Stimulated activated CD8-positive, alpha-beta memory T cell treated with anti-CD3 and anti-CD28 coated beads, Interleukin-4, amount 100 ng/mL, for 48 hours (primary cell): ENCODE results near the gene ATAD5.
"Not testable (repeated sequence)": the region's sequence is repeated elsewhere in the genome, so short reads cannot be mapped to it uniquely, and the experiment has no call there.

Experiments
- DNase-seq: peaks from one replicate; pipeline ENCODE4 v3.0.0-alpha.2; 2020

Gene ATAD5, protein sequence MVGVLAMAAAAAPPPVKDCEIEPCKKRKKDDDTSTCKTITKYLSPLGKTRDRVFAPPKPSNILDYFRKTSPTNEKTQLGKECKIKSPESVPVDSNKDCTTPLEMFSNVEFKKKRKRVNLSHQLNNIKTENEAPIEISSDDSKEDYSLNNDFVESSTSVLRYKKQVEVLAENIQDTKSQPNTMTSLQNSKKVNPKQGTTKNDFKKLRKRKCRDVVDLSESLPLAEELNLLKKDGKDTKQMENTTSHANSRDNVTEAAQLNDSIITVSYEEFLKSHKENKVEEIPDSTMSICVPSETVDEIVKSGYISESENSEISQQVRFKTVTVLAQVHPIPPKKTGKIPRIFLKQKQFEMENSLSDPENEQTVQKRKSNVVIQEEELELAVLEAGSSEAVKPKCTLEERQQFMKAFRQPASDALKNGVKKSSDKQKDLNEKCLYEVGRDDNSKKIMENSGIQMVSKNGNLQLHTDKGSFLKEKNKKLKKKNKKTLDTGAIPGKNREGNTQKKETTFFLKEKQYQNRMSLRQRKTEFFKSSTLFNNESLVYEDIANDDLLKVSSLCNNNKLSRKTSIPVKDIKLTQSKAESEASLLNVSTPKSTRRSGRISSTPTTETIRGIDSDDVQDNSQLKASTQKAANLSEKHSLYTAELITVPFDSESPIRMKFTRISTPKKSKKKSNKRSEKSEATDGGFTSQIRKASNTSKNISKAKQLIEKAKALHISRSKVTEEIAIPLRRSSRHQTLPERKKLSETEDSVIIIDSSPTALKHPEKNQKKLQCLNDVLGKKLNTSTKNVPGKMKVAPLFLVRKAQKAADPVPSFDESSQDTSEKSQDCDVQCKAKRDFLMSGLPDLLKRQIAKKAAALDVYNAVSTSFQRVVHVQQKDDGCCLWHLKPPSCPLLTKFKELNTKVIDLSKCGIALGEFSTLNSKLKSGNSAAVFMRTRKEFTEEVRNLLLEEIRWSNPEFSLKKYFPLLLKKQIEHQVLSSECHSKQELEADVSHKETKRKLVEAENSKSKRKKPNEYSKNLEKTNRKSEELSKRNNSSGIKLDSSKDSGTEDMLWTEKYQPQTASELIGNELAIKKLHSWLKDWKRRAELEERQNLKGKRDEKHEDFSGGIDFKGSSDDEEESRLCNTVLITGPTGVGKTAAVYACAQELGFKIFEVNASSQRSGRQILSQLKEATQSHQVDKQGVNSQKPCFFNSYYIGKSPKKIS (N-terminal part only)

DNA sequence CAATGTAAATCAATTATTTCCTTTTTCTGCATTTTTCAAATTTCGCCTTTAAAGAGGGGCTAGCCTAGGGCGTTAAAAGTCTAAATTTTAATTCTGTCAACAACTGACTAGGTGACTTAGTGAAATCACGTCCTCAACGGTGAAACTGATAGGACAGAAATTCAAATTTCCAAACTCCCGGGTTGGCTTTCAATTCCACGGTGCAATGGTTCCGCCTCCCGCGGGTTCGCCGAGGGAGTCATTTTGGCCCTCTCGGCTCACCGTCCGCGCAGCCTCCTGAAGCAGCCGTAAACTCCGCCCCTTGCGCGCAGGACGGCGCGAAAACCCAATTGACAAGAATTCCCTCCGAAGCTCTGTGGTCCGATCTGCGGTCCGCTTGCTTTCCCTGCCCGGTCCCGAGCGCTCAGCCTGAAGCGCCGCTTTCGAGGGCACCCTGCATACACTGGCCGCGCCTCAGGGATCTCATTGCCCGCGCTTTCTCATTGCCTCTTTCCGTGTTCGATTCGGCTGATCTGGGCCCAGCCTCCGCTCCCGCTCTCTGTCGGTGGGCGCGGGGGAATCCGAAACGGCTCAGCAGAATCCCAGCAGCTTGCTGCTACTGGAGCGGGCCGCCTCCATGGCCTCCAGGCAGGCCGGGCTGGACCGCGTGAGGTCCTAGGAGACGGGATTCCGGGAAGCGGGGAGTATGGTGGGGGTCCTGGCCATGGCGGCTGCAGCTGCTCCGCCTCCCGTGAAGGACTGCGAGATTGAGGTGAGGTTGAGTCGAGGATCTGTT lies at the start of gene ATAD5:
Gene ATAD5 (plus strand): TSS at position 304 of the 775 bp plus-strand sequence. CDS start 382 bp downstream, at position 686.
- peak; percentile 93 for DNase-seq

DNA sequence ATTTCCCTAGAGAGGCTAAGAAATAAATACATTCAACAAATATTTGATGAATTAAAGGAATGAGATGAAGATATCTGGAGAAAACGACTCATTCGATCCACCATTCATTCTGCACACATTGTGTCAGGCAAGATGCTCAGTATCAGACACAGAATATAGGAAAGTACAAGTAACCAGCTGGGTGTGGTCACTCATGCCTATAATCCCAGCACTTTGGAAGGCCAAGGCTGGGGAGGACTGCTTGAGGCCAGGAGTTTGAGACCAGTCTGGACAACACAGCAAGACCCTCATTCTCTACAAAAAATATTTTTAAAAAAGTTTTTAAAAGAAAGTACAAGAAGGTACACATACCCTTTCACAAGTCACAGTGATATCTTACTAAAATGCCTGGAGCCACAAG lies 49.6 kb upstream of the ATAD5 start:
- no peak for DNase-seq

DNA sequence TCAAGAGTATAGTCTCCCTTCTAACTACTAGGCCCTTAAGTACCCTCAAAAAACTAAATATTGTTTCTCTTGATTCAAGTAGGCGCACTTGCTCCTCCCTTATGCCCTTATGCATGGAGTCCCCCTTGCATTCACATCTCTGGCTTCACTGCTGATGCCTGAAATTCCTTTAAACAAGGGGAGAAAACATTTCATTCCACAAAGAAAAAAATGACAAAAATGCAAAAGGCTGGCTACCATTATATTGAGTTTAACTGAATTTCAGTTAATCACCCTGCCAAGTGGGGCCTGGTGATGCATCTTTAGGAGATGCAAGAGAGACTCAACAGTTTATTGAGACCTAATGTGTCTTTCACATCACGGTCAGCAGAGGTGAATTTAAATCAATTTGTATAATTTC lies 42.8 kb upstream of the ATAD5 start:
- no peak for DNase-seq

DNA sequence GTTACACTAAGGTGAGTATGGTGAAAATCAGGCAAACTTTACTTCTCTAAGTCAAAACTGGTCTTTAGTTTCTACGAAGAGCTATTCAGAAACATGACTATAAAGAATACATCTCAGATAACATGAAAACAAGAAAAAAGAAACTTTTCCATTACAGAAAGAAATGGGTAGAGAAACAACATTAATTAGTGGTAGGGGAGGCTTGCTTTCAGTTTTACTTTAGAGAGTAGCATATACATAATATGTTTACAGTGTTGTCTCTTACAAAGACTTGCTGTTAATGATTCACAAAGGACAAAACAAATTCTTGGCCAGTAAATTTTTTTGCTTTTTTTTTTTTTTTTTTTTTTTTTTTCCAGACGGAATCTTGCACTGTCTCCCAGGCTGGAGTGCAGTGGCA lies 41.5 kb upstream of the ATAD5 start:
- DNase-seq = no peak

DNA sequence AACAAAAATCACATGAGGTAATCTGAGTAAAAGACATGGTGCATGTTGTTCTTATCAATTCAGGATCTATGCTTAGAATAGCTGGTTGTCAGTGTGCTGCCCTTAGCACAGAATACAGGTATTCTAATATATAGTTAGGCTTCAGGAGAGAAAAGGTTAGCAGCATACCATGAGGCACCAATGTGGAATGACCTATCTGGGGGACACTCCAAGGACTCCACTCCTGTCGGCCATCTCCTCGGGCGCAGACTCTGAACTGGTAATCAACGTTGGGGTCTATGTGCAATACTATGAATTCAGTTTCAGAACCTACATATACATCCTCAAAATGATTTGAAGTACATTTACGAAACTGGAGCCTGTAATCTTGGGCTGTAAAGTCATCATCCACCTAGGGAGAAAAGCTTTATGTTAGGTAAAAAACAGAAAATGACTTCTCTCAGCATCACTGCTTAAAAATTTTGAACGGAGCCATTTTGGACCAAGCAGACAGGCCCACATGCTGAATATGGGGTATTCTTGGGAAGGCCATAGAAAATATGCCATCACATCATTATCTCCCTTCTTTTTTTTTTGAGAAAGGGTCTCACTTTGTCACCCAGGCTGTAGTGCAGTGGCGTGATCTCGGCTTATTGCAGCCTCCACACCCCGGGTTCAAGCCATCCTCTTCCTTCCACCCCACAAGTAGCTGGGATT lies 38.3 kb upstream of the ATAD5 start:
- no peak for DNase-seq

DNA sequence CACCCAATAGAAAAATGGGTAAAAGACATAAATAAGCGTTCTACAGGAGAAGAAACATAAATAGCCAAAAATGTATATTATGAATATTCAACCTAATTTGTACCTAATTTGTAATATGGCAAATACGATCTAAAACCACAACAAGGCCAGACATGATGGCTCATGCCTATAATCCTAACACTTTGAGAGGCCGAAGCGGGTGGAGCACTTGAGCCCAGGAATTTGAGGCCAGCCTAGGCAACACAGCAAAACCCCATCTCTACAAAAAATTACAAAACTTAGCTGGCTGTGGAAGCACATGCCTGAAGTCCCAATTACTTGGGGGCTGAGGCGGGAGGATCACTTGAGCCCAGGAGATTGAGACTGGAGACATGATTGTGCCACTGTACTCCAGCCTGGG lies 37.4 kb upstream of the ATAD5 start:
- DNase-seq = no peak

DNA sequence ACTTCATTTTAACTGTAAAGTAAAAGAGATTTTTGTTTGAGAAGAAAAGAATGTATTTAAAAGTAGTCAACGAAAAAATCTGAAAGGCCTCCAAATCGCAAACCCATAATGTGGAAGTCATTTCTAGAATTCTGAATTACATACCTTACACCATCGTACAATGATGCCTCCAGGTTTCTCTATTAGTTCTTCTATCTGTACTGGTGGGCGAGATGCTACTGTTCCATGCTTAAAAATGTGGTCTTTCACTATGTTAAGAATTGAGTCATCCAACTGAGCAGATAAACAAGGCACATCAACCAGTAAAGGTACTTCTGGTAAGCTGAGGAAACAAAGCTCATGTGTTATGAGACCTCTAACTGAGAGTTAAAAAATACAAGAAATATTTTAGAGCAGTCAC lies 35.8 kb upstream of the ATAD5 start:
- DNase-seq = no peak

DNA sequence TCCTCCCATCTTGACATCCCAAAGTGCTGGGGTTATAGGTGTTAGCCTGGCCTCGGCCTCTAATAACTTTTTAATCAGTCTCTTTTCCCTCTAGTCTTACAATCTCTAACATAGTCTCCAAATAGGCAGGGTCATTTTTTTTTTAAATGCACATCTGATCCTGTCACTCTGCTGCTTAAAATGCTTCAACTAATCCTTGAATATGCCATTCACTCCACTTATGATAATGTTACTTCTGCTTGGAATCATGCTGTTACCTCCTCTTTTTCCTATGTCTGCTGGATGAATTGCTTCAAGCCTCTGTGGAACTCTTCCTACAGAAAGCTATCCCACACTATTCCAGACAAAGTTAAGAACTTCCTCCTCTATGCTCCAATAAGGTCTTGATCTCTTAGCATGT lies 30.1 kb upstream of the ATAD5 start:
- DNase-seq = no peak

DNA sequence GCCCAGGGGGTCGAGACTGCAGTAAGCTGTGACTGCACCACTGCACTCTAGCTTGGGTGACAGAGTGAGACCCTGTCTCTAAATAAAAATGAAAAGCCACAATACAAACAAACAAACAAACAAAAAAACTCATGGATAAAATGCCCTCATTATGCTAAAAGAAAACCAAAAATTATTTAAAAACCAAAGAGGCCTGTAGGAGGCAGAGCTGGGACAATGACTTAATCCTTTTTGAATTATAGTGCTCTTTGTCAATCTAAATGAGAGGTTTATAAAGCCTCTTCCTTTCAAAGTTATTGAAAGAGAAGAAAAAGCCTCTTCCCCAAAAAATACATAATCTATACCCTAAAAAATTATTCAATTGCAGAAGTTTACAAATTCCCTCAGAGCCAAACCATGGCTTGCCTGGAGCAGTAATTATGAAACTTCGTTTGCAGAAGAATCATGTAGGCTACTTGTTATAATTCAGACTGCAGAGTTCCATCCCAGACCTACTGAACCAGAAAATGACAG lies 25.8 kb upstream of the ATAD5 start:
- no peak for DNase-seq

DNA sequence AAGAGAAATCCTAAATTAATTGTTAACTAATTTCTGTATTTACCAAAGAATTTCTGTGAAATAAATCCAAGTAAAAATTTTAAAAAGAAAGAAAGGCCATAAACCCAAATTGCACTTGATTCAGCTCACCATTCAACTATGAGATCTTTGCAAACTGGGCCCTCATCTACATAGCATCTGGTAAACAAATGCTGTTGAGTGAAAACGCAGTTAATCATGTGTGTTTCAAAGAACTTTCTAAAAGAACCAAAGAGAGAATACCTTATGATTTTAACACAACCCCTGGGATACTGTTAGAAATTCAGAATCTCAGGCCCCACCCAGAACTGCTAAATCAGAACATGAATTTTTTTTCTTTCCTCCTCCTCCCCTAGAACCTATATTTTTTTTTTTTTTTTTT lies 23.9 kb upstream of the ATAD5 start:
- no peak for DNase-seq

DNA sequence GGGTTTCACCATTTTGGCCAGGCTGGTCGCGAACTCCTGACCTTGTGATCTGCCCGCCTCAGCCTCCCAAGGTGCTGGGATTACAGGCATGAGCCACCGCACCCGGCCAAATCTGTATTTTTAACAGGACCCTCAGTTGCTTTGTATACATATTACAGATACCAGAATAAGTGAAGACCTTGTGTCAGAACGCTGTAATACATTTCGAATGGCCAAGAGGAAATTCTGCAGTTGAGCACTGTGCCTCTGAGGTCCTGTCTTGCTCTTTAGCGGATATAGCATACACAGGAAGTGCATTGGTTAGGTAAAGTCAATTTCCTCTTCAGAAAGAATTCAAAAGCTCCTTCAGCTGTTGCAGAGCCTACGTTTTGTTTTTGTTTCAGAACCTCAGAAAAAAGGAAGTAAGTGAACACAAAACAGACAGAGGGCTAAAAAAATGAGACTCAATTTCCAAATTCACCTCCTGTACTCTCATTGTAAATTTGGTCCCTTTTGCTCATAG lies 22.9 kb upstream of the ATAD5 start:
- peak; percentile 25 for DNase-seq

DNA sequence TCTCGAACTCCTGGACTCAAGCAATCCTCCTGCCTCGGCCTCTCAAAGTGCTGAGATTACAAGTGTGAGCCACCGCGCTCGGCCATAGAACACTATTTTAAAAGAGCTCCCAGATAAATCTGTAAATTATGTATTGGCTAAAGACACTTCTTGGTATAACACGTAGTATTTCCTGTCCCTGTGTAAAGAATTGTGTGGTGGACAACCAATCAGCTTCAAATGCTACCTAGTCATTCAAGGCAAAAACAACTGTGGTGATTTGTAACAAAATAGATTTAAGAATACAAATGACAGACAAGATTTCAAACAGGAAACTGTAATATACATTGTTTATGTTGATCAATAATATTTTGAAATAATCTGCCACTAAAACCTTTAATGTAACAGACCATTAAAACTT lies 21.9 kb upstream of the ATAD5 start:
- no peak for DNase-seq

DNA sequence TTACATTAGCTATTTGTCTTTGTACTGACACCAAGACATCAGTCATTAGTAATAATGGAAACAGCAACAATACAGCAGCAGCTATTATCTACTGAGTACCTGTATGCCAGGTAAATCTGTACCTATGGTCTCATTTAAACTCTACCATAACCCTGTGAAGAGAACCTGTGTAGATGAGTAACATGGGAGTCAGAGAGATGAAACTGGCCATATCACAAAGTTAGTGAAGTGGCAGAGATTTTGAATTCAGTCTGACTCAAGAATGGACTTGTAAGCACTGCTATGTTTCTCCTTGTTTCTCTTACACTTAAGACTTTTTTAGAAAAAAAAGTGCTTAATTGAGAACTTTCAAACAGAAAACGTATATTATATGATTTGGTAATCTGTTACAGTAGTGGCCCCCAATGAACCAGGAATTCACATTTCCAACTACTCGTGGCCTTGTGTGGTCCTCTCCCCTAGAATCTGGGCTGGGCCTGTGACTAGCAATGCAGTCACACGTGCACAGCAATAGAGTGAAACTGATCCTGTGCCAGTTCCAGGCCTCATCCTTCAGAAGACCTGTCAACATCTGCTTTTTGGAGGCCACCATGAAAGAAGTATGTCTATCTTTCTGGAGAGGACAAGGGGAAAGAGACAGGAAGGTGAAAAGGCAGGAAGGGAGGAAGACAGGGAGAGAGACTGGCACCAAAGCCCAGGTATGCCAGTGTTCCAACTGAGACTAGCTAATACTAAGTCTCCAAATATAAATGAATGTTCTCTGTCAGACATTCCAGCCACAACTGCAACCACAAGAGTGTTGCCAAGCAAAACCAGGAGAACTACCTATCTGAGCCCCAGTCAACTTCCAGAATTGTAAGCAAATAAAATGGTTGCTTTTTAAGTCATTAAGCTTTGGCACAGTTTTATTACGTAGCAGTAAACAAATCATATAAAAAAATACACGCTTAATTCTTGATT lies 19.3 kb upstream of the ATAD5 start:
- no peak for DNase-seq

DNA sequence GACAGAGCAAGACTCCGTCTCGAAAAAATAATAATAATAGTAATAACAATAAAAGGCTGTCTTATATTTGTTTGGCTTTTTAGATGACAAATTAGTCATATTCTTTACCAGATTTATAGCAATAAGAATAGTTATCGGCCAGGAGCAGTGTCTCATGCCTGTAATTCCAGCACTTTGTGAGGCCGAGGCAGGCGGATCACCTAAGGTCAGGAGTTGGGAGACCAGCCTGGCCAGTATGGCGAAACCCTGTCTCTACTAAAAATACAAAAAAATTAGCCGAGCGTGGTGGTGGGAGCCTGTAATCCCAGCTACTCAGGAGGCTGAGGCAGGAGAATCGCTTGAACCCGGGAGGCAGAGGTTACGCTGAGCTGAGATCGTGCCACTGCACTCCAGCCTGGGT lies 17.5 kb upstream of the ATAD5 start:
- DNase-seq = not testable (repeated sequence)

DNA sequence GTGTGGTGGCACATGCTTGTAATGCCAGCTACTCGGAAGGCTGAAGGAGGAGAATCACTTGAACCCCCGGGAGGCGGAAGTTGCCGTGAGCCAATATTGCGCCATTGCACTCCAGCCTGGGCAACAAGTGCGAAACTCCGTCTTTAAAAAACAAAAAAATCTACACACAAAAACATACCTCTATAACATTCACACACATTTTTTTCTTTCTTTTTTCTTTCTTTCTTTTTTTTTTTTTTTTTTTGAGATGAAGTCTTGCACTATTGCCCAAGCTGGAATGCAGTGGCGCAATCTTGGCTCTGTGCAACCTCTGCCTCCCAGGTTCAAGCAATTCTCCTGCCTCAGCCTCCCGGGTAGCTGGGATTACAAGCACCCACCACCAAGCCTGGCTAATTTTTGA lies 16.9 kb upstream of the ATAD5 start:
- DNase-seq = not testable (repeated sequence)

DNA sequence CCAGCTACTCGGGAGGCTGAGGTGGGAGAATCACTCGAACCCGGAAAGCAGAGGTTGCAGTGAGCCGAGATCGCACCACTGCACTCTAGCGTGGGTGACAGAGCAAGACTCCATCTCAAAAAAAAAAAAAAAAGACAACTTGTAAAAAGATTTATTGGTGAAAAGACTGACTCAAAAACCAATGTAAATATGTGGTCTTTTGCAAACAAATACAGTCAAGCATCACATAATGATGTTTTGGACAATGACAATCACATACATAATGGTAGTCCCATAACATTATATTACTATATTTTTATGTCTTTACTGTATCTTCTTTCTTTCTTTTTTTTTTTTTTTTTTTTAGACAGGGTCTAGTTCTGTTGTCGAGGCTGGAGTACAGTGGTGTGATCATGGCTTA lies 15.6 kb upstream of the ATAD5 start:
- DNase-seq = no peak

DNA sequence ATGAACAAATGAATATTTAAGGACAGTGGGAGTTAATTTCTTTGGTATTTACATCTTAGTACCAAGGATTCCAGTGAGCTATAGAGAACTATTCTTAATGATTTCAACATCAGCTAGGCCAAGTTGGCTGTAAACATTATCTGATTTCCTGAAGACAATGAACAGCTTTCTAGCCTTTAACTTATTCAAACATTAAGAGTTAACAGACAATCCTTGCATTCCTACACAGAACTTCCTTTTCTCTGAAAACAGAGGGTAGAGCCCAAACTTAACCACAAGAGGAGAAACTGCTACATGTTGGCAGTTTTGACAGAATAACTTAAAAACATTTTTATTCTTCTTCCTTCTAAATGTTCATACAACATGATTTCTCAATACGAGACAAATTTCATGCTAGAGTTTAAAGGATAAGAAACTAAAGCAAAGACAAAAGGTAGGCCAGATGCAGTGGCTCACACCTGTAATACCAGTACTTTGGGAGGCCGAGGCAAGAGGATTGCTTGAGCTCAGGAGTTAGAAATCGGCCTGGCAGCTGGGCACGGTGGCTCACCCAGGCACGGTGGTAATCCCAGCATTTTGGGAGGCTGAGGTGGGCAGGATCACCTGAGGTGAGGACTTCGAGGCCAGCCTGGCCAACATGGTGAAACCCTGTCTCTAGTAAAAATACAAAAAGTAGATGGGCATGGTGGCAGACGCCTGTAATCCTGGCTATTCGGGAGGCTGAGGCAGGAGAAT lies 11.6 kb upstream of the ATAD5 start:
- DNase-seq = no peak

DNA sequence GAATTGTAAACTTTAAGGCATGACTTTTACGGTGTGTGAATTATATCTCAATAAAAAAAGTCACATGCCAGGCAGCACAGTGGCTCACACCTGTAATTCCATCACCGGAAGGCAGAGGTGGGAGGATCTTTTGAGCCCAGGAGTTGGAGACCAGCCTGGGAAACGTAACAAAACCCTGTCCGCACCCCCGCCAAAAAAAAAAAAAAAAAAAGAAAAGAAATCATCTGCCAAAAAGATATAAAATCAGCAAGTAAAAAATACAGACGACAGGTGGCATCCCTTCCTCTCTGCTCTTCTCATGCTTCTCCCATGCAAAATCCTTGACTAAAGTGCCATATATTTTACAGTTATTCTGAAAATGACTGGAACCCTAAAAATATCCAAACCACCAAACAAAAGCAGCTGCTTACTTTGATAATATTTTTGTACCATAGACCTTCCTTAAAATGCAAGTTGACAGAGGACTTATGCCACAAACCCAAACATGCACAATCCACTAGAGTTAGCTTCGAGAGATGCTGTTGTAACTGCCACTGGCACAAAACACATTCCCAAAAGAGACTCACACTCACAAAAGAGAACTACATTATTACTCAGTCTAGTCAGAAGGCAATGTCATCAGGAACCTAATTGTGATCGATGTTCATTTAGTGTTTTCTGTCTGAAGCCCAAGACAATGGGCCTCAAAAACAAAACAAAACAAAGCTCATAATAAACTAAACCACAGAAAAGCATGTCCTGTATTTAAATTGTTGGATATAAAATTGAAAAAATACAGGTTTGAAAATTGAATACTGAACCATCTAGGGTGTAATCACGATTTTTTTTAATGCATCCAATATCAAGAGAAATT lies 9.7 kb upstream of the ATAD5 start:
- no peak for DNase-seq

DNA sequence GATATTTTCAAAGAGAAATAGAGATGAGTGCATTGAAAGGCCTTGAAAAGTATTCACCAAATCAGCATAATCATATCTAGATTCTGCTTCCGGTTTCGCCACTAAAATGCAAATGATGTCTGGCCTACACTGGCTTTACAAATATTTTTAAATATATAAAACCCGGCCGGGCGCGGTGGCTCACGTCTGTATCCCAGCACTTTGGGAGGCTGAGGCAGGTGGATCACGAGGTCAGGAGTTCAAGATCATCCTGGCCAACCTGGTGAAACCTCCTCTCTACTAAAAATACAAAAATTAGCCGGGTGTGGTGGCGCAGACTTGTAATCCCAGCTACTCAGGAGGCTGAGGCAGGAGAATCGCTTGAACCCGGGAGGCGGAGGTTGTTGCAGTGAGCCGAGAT lies 8.8 kb upstream of the ATAD5 start:
- DNase-seq = not testable (repeated sequence)
